SK-N-SH treated with all-trans-retinoic acid at 6 μM for 48 hours (cell line): ENCODE measurements around the gene CPNE2.
"Not testable (repeated sequence)": the region's sequence is repeated elsewhere in the genome, so short reads cannot be mapped to it uniquely, and the experiment has no call there.

Experiments used
- ATAC-seq: fragments of 200-7000 bp; cut with Tn5 transposase; 3 replicates; pipeline ENCODE4 v1.9.1; 2020; ENCODE audit warnings: mild to moderate bottlenecking, moderate library complexity
- ARNTL ChIP-seq: fragments of 450-650 bp; formaldehyde crosslinking; IDR thresholded peaks from 2 replicates; pipeline ENCODE4 v1.5.0; 2020; ENCODE audit warnings: low read depth, mild to moderate bottlenecking, moderate library complexity, borderline replicate concordance
- BACH2 ChIP-seq: fragments of 250-450 bp; sonication (Bioruptor Pico); IDR thresholded peaks from 2 replicates; pipeline ENCODE4 v1.9.0; 2021; ENCODE audit warnings: mild to moderate bottlenecking, borderline replicate concordance
- ESRRG ChIP-seq: fragments of 250-450 bp; sonication (Bioruptor Pico); IDR thresholded peaks from 2 replicates; pipeline ENCODE4 v1.6.1; 2021; ENCODE audit warnings: mild to moderate bottlenecking
- GLIS3 ChIP-seq: fragments of 250-450 bp; sonication (Bioruptor Pico); IDR thresholded peaks from 2 replicates; pipeline ENCODE4 v1.5.0; 2020; ENCODE audit warnings: mild to moderate bottlenecking, moderate library complexity
- OSR1 ChIP-seq: fragments of 250-450 bp; sonication (Bioruptor Pico); IDR thresholded peaks from 2 replicates; pipeline ENCODE4 v1.8.0; 2022; ENCODE audit warnings: moderate library complexity, mild to moderate bottlenecking, inconsistent platforms
- POU6F1 ChIP-seq: fragments of 250-450 bp; sonication (Bioruptor Pico); IDR thresholded peaks from 2 replicates; pipeline ENCODE4 v1.8.0; 2021; ENCODE audit warnings: low read depth, mild to moderate bottlenecking, moderate library complexity, borderline replicate concordance
- PPARA ChIP-seq: fragments of 250-450 bp; sonication (Bioruptor Pico); IDR thresholded peaks from 2 replicates; pipeline ENCODE4 v1.5.0; 2020; ENCODE audit warnings: mild to moderate bottlenecking, borderline replicate concordance
- RARB ChIP-seq: fragments of 250-450 bp; sonication (Bioruptor Pico); IDR thresholded peaks from 2 replicates; pipeline ENCODE4 v1.8.0; 2021; ENCODE audit warnings: mild to moderate bottlenecking, moderate library complexity
- SNAI2 ChIP-seq: fragments of 250-450 bp; sonication (Bioruptor Pico); IDR thresholded peaks from 2 replicates; pipeline ENCODE4 v1.5.0; 2020; ENCODE audit warnings: mild to moderate bottlenecking, moderate library complexity
- TCF4 ChIP-seq: fragments of 250-450 bp; sonication (Bioruptor Pico); IDR thresholded peaks from 2 replicates; pipeline ENCODE4 v1.8.0; 2021; ENCODE audit warnings: mild to moderate bottlenecking, moderate library complexity, borderline replicate concordance
- TOX ChIP-seq: fragments of 250-450 bp; sonication (Bioruptor Pico); IDR thresholded peaks from 2 replicates; pipeline ENCODE4 v1.8.0; 2021; ENCODE audit warnings: mild to moderate bottlenecking, moderate library complexity, borderline replicate concordance
- ZC3H10 ChIP-seq: fragments of 250-450 bp; sonication (Bioruptor Pico); IDR thresholded peaks from 2 replicates; pipeline ENCODE4 v1.5.1; 2021; ENCODE audit warnings: mild to moderate bottlenecking, moderate library complexity
- ZFP30 ChIP-seq: fragments of 450-650 bp; formaldehyde crosslinking; IDR thresholded peaks from 2 replicates; pipeline ENCODE4 v1.5.0; 2022; ENCODE audit warnings: mild to moderate bottlenecking, moderate library complexity
- ZNF70 ChIP-seq: fragments of 450-650 bp; formaldehyde crosslinking; IDR thresholded peaks from 2 replicates; pipeline ENCODE4 v1.5.0; 2020; ENCODE audit warnings: mild to moderate bottlenecking, moderate library complexity
- ZNF8 ChIP-seq: fragments of 450-650 bp; formaldehyde crosslinking; IDR thresholded peaks from 2 replicates; pipeline ENCODE4 v1.5.0; 2020; ENCODE audit warnings: mild to moderate bottlenecking, moderate library complexity
- TF ChIP-seq, protein P1 (sequence below): fragments of 250-450 bp; sonication (Bioruptor Pico); IDR thresholded peaks from 2 replicates; pipeline ENCODE4 v1.8.0; 2020; ENCODE audit warnings: mild to moderate bottlenecking, moderate library complexity, borderline replicate concordance
- TF ChIP-seq, protein P2 (sequence below): fragments of 250-450 bp; sonication (Bioruptor Pico); IDR thresholded peaks from 2 replicates; pipeline ENCODE4 v1.5.1; 2020; ENCODE audit warnings: low read depth, mild to moderate bottlenecking, moderate library complexity
- TF ChIP-seq, protein P3 (sequence below): fragments of 250-450 bp; sonication (Bioruptor Pico); IDR thresholded peaks from 2 replicates; pipeline ENCODE4 v1.5.0; 2020; ENCODE audit warnings: mild to moderate bottlenecking, moderate library complexity

CPNE2 gene

DNA sequence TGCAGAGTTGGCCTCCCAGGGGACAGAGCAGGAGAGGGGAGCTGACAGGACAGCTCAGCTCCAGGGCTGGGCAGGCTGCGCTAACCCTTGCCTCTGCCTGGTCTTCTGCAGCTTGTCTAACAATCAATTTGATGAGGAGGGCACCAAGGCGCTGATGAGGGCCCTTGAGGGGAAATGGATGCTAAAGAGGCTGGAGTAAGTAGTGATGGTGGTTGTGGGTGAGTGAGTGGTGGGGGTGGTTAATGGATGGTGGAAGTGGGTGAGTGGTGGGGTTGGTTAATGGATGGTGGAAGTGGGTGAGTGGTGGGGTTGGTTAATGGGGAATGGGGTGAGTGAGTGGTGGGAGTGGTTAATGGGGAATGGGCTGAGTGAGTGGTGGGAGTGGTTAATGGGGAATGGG is 22.0 kb upstream of the CPNE2 start:
- TF ChIP-seq ZNF70 (no peak), RARB (no peak), BACH2 (CRISPR knock-in tag) (no peak), SNAI2 (CRISPR knock-in tag) (no peak), TCF4 (no peak), ARNTL (CRISPR knock-in tag) (no peak), PPARA (CRISPR knock-in tag) (no peak), POU6F1 (CRISPR knock-in tag) (no peak), ZC3H10 (CRISPR knock-in tag) (no peak), ZFP30 (CRISPR knock-in tag) (no peak)
- TF ChIP-seq, protein P1, sequence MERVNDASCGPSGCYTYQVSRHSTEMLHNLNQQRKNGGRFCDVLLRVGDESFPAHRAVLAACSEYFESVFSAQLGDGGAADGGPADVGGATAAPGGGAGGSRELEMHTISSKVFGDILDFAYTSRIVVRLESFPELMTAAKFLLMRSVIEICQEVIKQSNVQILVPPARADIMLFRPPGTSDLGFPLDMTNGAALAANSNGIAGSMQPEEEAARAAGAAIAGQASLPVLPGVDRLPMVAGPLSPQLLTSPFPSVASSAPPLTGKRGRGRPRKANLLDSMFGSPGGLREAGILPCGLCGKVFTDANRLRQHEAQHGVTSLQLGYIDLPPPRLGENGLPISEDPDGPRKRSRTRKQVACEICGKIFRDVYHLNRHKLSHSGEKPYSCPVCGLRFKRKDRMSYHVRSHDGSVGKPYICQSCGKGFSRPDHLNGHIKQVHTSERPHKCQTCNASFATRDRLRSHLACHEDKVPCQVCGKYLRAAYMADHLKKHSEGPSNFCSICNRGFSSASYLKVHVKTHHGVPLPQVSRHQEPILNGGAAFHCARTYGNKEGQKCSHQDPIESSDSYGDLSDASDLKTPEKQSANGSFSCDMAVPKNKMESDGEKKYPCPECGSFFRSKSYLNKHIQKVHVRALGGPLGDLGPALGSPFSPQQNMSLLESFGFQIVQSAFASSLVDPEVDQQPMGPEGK (CRISPR knock-in tag) = no peak
- TF ChIP-seq, protein P2, sequence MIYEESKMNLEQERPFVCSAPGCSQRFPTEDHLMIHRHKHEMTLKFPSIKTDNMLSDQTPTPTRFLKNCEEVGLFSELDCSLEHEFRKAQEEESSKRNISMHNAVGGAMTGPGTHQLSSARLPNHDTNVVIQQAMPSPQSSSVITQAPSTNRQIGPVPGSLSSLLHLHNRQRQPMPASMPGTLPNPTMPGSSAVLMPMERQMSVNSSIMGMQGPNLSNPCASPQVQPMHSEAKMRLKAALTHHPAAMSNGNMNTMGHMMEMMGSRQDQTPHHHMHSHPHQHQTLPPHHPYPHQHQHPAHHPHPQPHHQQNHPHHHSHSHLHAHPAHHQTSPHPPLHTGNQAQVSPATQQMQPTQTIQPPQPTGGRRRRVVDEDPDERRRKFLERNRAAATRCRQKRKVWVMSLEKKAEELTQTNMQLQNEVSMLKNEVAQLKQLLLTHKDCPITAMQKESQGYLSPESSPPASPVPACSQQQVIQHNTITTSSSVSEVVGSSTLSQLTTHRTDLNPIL = no peak
- TF ChIP-seq, all 23 proteins: peak for 0
- no peak for ATAC-seq

GRCh38 chr16:57071081-57071732 is 21.2 kb upstream of the CPNE2 start:
- ATAC-seq = not testable (repeated sequence)

GRCh38 chr16:57071831-57072582 is 20.4 kb upstream of the CPNE2 start:
- TF ChIP-seq PPARA (CRISPR knock-in tag) = no peak
- no peak for TF ChIP-seq BACH2 (CRISPR knock-in tag)
- no peak for TF ChIP-seq ESRRG
- TF ChIP-seq ZC3H10 (CRISPR knock-in tag) = no peak
- no peak for TF ChIP-seq ARNTL (CRISPR knock-in tag)
- no peak for TF ChIP-seq GLIS3 (CRISPR knock-in tag)
- TF ChIP-seq TCF4 = no peak
- TF ChIP-seq TOX (CRISPR knock-in tag) = no peak
- no peak for TF ChIP-seq POU6F1 (CRISPR knock-in tag)
- no peak for TF ChIP-seq ZFP30 (CRISPR knock-in tag)
- TF ChIP-seq, protein P2 = no peak
- ATAC-seq = peak; percentile 75

DNA sequence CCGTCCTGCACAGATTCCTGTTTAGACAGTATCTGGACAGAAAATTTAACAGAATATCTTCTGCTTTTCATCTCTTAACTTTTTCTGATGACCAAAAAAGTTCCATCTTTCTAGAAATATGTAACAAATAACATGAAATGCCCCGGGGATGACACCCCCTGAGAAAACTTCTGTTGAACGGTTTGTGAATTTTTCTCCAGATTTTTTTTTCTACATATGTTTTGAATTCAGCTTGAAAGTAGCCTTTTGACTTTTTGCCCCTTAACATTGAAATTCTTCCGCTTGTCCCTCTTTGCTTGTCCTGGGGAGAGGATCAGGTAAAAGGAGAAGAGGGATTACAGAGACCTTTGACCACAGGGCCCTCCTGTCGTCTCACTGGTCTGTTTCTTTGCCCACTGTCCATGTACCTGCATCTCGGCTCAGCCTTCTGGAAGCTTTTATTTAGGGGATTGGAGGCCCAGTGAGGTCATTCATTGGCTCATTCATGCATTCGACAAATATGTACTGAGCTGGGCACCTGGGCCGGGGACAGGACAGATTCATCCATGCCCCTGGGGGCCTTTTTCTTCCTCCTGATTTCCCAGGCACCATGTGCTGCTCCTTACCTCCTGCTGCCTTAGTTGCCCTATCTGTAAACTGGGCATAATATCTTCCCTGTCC is 19.6 kb upstream of the CPNE2 start:
- no peak; the same call in 2 of the 3 replicates for ATAC-seq
- no peak for TF ChIP-seq ZNF70
- TF ChIP-seq, protein P2 = no peak
- TF ChIP-seq, protein P3, sequence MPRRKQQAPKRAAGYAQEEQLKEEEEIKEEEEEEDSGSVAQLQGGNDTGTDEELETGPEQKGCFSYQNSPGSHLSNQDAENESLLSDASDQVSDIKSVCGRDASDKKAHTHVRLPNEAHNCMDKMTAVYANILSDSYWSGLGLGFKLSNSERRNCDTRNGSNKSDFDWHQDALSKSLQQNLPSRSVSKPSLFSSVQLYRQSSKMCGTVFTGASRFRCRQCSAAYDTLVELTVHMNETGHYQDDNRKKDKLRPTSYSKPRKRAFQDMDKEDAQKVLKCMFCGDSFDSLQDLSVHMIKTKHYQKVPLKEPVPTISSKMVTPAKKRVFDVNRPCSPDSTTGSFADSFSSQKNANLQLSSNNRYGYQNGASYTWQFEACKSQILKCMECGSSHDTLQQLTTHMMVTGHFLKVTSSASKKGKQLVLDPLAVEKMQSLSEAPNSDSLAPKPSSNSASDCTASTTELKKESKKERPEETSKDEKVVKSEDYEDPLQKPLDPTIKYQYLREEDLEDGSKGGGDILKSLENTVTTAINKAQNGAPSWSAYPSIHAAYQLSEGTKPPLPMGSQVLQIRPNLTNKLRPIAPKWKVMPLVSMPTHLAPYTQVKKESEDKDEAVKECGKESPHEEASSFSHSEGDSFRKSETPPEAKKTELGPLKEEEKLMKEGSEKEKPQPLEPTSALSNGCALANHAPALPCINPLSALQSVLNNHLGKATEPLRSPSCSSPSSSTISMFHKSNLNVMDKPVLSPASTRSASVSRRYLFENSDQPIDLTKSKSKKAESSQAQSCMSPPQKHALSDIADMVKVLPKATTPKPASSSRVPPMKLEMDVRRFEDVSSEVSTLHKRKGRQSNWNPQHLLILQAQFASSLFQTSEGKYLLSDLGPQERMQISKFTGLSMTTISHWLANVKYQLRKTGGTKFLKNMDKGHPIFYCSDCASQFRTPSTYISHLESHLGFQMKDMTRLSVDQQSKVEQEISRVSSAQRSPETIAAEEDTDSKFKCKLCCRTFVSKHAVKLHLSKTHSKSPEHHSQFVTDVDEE (CRISPR knock-in tag) = no peak
- no peak for TF ChIP-seq ZNF8 (CRISPR knock-in tag)
- no peak for TF ChIP-seq GLIS3 (CRISPR knock-in tag)
- TF ChIP-seq ESRRG = no peak
- TF ChIP-seq POU6F1 (CRISPR knock-in tag) = no peak
- TF ChIP-seq OSR1 (CRISPR knock-in tag) = no peak
- TF ChIP-seq TOX (CRISPR knock-in tag) = no peak
